ENCODE data around the gene SAMD11.
A peak's percentile ranks its signal among the peaks of the same experiment; 100 is the strongest.
"Not testable (repeated sequence)": the region's sequence is repeated elsewhere in the genome, so short reads cannot be mapped to it uniquely, and the experiment has no call there.

The SAMD11 gene, protein sequence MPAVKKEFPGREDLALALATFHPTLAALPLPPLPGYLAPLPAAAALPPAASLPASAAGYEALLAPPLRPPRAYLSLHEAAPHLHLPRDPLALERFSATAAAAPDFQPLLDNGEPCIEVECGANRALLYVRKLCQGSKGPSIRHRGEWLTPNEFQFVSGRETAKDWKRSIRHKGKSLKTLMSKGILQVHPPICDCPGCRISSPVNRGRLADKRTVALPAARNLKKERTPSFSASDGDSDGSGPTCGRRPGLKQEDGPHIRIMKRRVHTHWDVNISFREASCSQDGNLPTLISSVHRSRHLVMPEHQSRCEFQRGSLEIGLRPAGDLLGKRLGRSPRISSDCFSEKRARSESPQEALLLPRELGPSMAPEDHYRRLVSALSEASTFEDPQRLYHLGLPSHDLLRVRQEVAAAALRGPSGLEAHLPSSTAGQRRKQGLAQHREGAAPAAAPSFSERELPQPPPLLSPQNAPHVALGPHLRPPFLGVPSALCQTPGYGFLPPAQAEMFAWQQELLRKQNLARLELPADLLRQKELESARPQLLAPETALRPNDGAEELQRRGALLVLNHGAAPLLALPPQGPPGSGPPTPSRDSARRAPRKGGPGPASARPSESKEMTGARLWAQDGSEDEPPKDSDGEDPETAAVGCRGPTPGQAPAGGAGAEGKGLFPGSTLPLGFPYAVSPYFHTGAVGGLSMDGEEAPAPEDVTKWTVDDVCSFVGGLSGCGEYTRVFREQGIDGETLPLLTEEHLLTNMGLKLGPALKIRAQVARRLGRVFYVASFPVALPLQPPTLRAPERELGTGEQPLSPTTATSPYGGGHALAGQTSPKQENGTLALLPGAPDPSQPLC

DNA sequence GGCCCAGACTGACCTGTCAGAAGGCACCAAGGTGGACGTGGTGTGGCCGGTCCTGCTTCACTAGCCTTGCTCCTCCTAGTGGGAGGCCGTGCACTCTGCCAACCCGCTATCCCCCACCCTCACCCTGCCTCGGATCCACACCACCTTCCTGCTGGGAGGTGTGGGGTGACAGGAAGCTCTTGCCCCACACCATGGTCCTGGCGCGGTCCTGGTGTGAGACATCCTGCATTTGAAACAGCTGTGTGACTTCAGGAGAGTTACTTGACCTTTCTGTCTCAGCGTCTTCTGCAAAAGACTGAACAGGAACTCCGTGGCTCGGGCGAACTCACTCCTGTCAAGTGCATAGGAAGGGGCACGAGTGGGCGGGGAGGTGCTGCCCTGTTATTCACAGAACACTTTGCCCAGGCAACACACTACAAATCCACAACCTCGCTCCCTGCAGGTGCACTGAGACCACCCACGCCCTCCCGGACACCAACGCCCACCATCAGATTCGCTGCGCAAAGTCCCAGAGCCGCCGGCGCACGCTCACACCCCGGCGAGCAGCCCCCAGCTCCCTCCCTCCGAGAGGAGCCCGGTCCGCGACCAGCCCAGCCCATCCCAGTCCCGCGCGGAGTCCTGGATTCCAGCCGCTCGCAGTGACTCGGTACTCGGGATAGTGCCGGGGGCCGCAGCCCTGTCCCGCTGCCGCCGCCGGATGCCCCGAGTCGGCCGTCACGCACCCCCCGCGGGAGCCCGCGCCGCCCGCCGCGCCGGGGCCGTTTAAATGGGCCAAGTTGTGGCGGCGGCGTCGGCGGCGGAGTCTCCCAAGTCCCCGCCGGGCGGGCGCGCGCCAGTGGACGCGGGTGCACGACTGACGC lies at the start of gene SAMD11:
Gene SAMD11 (plus strand): TSS at position 793 of the 860 bp plus-strand sequence. CDS start 509 bp downstream, outside the sequence.
- peaks cover 64 to 99% (median 69%) of the 10 kb centered on the region in 11 experiments for H3K27me3 ChIP-seq
- H3K4me3 ChIP-seq, result peak within 1 kb of the TSS; percentile 61 to 78 (median 66)
- peak within 1 kb of the TSS; percentile 49 to 76 (median 65); a peak in 20 of 22 replicates for H3K9ac ChIP-seq
- peaks cover 5 to 99% (median 68%) of the 10 kb centered on the region in 11 experiments; a peak in 20 of 22 replicates for H4K20me1 ChIP-seq
- peak within 1 kb of the TSS in 1 of 11 experiments; percentile 27; a peak in 5 of 22 replicates for H3K27ac ChIP-seq
- H3K36me3 ChIP-seq, result no peaks in the 10 kb centered on the region
- H3K9me3 ChIP-seq (replicated peaks in 1 of 11), result no peaks in the 10 kb centered on the region
- peak within 1 kb of the TSS; percentile 96 to 100 (median 99) for H3K4me2 ChIP-seq
- no peak for TF ChIP-seq Cebpa-rat (IDR thresholded peaks at IDR 0.05)
- H3K4me1 ChIP-seq, result peaks cover 46 to 92% (median 79%) of the 10 kb centered on the region in 10 experiments

DNA sequence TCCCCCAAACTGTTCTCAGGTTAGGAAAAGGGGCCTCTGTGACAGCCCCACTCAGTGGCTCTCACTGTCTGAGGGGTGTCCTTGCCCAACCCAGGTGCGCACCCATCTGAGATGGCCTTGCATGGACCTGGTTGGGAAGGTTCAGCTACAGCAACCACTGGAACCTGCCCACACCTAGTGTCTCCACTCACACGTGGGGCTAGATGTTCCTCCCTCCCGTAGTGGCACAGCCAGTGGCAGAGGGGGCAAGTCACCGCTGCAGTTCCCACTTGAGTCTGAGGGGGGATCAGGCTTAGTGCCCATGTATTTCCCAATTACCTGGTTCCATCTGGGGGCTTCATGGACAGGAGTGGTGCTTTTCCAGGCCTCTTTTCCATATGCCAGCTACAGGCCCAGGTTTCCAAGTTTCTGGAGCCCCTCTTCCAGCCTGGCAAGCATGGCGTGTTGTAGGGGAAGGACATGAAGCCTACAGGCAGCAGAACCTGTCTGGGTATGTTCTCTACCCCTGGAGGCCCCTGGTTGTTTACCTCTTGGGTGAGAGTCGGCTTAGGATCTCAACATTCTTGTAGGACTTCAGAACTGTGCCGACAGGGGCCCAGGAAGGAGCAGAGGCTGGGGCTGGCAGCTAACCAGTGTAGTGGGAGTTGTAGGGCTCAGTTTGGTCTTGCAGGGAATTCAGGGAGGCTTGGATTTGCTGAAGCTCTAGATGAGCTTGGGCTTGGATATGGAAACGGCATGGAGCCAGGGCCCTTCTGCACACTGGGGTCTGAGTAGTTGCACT lies 47.1 kb upstream of the SAMD11 start:
- not testable (repeated sequence) for H3K9me3 ChIP-seq (replicated peaks in 1 of 11); H4K20me1 ChIP-seq; H3K9ac ChIP-seq; H3K27me3 ChIP-seq; H3K4me2 ChIP-seq; H3K4me3 ChIP-seq; H3K4me1 ChIP-seq; H3K36me3 ChIP-seq; H3K27ac ChIP-seq

DNA sequence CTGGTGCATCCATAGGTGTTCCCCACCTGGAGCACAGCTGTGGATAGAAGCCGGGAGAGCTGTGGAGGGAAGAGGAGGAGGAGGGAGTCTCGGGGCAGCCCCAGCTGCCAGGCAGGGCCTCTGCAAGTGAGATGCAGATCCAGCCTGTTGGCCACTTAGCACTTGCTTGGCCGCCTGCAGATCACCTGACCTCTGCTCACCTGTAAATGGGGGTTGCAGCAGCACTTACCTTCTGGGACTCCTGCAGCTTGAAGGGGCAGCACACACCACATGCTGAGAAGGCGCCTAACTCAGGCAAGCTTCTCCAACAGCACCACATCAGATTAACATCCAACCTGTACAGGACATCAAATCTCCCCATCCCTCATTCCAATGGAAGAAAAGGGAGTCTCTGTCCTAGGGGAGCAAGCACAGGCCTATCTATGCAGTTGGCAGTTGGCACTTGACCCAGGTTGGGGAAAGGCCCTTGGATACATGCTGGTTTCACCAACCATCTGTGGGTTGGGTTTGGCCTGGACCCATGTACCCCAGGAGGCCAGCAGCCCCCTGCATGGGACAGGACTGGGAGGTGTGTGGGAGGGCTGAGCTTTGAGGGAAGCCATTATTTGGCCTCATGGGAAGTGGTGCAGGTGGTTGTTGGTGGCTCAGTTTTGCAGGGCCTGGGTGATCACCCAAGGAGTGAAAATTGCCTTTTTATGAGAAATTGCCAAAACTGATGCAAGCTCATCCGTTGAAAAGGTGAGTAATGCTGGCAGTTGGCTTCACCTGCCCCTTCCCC lies 46.3 kb upstream of the SAMD11 start:
- not testable (repeated sequence) for H3K4me1 ChIP-seq

DNA sequence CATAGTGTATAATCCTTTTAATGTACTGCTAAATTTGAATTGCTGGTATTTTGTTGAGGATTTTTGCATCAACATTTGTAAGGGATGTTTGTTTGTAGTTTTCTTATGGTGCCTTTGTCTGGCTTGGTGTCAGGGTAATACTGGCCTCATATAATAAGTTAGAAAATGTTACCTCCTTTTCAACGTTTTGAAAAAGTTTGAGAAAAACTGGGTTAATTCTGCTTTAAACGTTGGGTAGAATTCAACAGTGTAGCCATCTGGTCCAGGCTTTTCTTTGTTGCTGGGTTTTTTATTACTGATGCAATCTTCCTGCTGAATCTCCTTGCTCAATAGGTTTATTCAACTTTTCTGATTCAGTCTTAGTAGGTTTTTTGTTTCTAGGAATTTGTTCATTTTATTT lies 43.2 kb upstream of the SAMD11 start:
- not testable (repeated sequence) for H3K9me3 ChIP-seq (replicated peaks in 1 of 11); H3K9ac ChIP-seq; H3K4me3 ChIP-seq; H3K27ac ChIP-seq; H3K27me3 ChIP-seq; H3K36me3 ChIP-seq; H3K4me1 ChIP-seq; H4K20me1 ChIP-seq; H3K4me2 ChIP-seq

More for the DNA sequence above, 46.3 kb upstream of the SAMD11 start:
- H3K36me3 ChIP-seq; H4K20me1 ChIP-seq; H3K4me2 ChIP-seq; H3K9ac ChIP-seq; H3K27me3 ChIP-seq; H3K27ac ChIP-seq; H3K9me3 ChIP-seq (replicated peaks in 1 of 11); H3K4me3 ChIP-seq: not testable (repeated sequence)

DNA sequence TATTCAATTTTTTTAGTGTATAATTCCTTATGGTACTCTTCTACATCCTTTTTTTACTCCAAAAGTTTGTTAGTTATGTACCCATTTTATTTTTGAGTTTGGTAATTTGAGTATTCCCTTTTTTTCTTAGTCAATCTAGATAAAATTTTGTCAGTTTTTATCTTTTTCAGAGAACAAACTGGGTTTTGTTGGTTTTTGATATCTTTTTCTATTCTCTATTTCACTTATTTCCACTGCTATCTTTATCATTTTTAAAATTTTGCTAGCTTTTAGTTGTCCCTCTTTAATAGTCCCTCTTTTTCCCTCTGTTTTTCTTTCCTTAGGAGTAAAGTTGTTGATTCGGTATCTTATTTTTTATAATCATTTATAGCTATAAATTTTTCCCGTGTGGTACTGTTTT lies 42.8 kb upstream of the SAMD11 start:
- H3K9me3 ChIP-seq (replicated peaks in 1 of 11); H3K4me3 ChIP-seq; H3K4me1 ChIP-seq; H4K20me1 ChIP-seq; H3K4me2 ChIP-seq; H3K27ac ChIP-seq; H3K9ac ChIP-seq; H3K27me3 ChIP-seq; H3K36me3 ChIP-seq: not testable (repeated sequence)

DNA sequence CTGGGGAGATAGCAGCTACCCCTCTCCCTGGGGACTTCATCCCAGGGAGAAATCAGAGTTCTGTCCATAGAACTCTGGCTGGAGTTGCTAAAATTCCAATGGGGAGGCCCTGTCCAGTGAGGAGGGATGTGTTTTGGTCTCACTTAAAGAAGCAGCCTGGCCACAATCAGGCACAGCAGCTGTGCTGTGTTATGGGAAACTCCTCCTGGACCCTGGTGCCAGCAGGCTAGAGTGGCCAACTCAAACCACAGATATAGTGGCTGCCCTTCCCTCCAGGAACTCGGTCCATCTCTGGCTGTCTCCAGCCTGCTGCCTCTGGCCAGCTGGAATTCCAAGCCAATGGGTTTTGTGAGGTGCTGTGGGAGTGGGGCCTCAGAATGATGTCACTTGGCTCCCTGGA lies 37.4 kb upstream of the SAMD11 start:
- H3K36me3 ChIP-seq, result no peaks in the 10 kb centered on the region
- no peak overlapping the region for H3K4me3 ChIP-seq
- no peak overlapping the region for H3K9ac ChIP-seq
- H3K9me3 ChIP-seq (replicated peaks in 1 of 11), result no peaks in the 10 kb centered on the region
- no peak overlapping the region for H3K27ac ChIP-seq
- no peaks in the 10 kb centered on the region for H3K27me3 ChIP-seq
- no peaks in the 10 kb centered on the region for H4K20me1 ChIP-seq
- no peak for TF ChIP-seq Cebpa-rat (IDR thresholded peaks at IDR 0.05)
- no peak overlapping the region for H3K4me2 ChIP-seq
- peaks cover 0 to 6% (median 2%) of the 10 kb centered on the region in 10 experiments; a peak in 8 of 20 replicates for H3K4me1 ChIP-seq

DNA sequence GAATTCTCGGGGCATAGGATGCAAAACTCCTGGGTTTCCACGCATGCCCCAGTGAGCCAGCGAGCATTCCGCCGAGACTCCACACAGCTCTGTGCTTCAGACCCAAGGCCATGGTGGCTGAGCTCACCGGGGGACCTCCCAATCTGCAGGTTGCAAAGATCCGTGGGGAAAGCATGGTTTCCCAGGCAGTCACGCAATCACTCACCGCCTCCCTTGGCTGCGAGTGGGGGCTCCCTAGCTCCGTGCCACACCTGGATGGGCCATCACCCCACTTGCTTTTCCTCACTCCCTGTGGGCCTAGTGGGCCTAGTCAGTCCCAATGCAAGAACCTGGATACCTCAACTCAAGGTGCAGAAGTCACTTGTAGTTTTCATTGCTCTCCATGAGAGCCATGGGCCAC lies 37.0 kb upstream of the SAMD11 start:
- no peaks in the 10 kb centered on the region for H3K9me3 ChIP-seq (replicated peaks in 1 of 11)

GRCh38 chr1:888297-888696 lies 35.4 kb upstream of the SAMD11 start:
- no peaks in the 10 kb centered on the region for H3K9me3 ChIP-seq (replicated peaks in 1 of 11)
- H3K4me3 ChIP-seq, result no peak overlapping the region
- H3K4me1 ChIP-seq, result peaks cover 0 to 6% (median 2%) of the 10 kb centered on the region in 10 experiments; a peak in 8 of 20 replicates
- no peak overlapping the region for H3K9ac ChIP-seq
- no peaks in the 10 kb centered on the region for H3K36me3 ChIP-seq
- H4K20me1 ChIP-seq, result no peaks in the 10 kb centered on the region
- no peak overlapping the region for H3K27ac ChIP-seq
- H3K27me3 ChIP-seq, result no peaks in the 10 kb centered on the region
- no peak overlapping the region for H3K4me2 ChIP-seq
- no peak for TF ChIP-seq Cebpa-rat (IDR thresholded peaks at IDR 0.05)

More for the DNA sequence above, 37.0 kb upstream of the SAMD11 start:
- Histone ChIP-seq H3K27me3 (no peaks in the 10 kb centered on the region), H3K4me3 (no peak overlapping the region), H3K27ac (no peak overlapping the region), H3K4me1 (peaks cover 0 to 6% (median 2%) of the 10 kb centered on the region in 10 experiments; a peak in 8 of 20 replicates), H4K20me1 (no peaks in the 10 kb centered on the region), H3K4me2 (no peak overlapping the region), H3K9ac (no peak overlapping the region), H3K36me3 (no peaks in the 10 kb centered on the region)
- TF ChIP-seq Cebpa-rat (IDR thresholded peaks at IDR 0.05), result no peak

DNA sequence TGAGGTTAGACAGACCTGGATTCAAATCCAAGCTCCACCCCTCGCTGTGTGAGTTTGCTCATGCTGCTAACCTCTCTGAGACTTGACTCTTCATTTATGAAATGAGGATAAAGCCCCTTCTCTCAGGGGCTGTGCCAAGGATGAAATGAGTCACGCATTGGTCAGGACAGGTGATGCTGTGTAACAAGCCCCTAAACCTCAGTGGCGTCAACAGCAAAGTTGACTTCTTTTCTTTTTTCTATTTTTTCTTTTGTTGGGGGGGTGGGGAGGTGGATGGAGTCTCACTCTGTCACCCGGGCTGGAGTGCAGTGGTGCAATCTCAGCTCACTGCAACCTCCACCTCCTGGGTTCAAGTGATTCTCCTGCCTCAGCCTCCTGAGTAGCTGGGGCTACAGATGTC lies 33.9 kb upstream of the SAMD11 start:
- not testable (repeated sequence) for H3K27me3 ChIP-seq, H3K4me3 ChIP-seq

GRCh38 chr1:890234-890633 lies 33.5 kb upstream of the SAMD11 start:
- H3K9me3 ChIP-seq (replicated peaks in 1 of 11); H3K9ac ChIP-seq; H3K4me3 ChIP-seq; H3K27ac ChIP-seq; H3K27me3 ChIP-seq; H4K20me1 ChIP-seq; H3K4me1 ChIP-seq; H3K36me3 ChIP-seq: not testable (repeated sequence)
- peak overlapping the region in 4 of 11 experiments; percentile 7 to 28 (median 17); a peak in 3 of 22 replicates for H3K4me2 ChIP-seq

More for the DNA sequence above, 33.9 kb upstream of the SAMD11 start:
- H3K4me2 ChIP-seq; H3K27ac ChIP-seq; H3K4me1 ChIP-seq; H3K9me3 ChIP-seq (replicated peaks in 1 of 11); H4K20me1 ChIP-seq; H3K9ac ChIP-seq; H3K36me3 ChIP-seq: not testable (repeated sequence)
